Right cardiac atrium (tissue), 5 donors: ENCODE data around the gene PLCB1. TPM values are rescaled to one million over a fixed set of nuclear protein-coding genes. Genes with fewer than 3 reads are reported as not detected.

Source experiments
- ATAC-seq, 2 donors: fragments of 200-7000 bp; cut with Tn5 transposase; one replicate each; pipeline versions ENCODE4 v1.8.0 to v1.9.1; 2020; ENCODE audit warnings: moderate library complexity in 2 of 2, mild to moderate bottlenecking in 1 of 2
- DNase-seq, 3 donors: peaks; one replicate each; pipeline ENCODE4 v3.0.0-alpha.2; 2020
- H3K27ac ChIP-seq: one replicate; pipeline ENCODE4 v1.5.1; 2013; ENCODE audit warnings: mild to moderate bottlenecking, low read length, control low read depth, moderate library complexity
- H3K27me3 ChIP-seq: one replicate; pipeline ENCODE4 v1.6.1; 2013; ENCODE audit not compliant: control insufficient read depth, insufficient read depth
- H3K4me1 ChIP-seq: one replicate; pipeline ENCODE4 v1.6.1; 2013; ENCODE audit warnings: low read length; ENCODE audit not compliant: control insufficient read depth, insufficient read depth
- H3K4me3 ChIP-seq: one replicate; pipeline ENCODE4 v1.5.1; 2013; ENCODE audit warnings: low read length, control low read depth
- H3K9me3 ChIP-seq: one replicate; pipeline ENCODE4 v1.6.1; 2013; ENCODE audit warnings: low read length; ENCODE audit not compliant: control insufficient read depth
- WGBS: extraction: QIAGEN DNeasy Blood & Tissue Kit; methylation state at CpG from one replicate; pipeline ENCODE4 v1.1.7; 2013; 5-methylcytosine and 5-hydroxymethylcytosine counted together
- intact Hi-C, 4 donors: fragments of 100-400 bp; cut with DNase I; formaldehyde crosslinking; loops; one replicate each; pipeline versions ENCODE4 v1.11.0 to v1.14.0; 2022 to 2023
- polyA plus RNA-seq: library from polyadenylated mRNA; stranded (reverse); fragments of 200-250 nt; gene quantifications from one replicate; pipeline ENCODE4 v1.2.3, GENCODE V29; 2013
- total RNA-seq, 4 donors: library from RNA; stranded (reverse); fragmentation: NEBNext Ultra II Directional; extraction: Animal tissue kit (Norgen Biotek cat#: 25700); gene quantifications; one replicate each; pipeline ENCODE4 v1.2.1, GENCODE V29; 2021
- donor health status: healthy with polysubstance abuse.
- donor health status: DM: no; HTN: yes; CAD: no.
- donor health status: DM: no; HTN: no; CAD: no.
- donor health status: DM: no; HTN: yes; CAD: no; lungs with severe emphysema.
- donor health status: DM: yes; HTN: yes; CAD: no.

Gene PLCB1
- total and polyA plus RNA-seq, 5 donors, result 7.6 to 20.3 (median 11.6) TPM

- ATAC-seq, result peak in 1 of 2 donors; percentile 29
These were observed 532.7 kb downstream of the PLCB1 start for GRCh38 chr20:8664778-8665177.

GRCh38 chr20:8667306-8667705 lies 535.2 kb downstream of the PLCB1 start:
- Histone ChIP-seq H3K4me3 (no peak overlapping the region), H3K9me3 (no peaks in the 10 kb centered on the region), H3K4me1 (peaks cover 7% of the 10 kb centered on the region), H3K27me3 (no peaks in the 10 kb centered on the region), H3K27ac (peak overlapping the region; percentile 43)
- peak; percentile 52 to 77 (median 63) for DNase-seq
- peak; percentile 84 to 93 for ATAC-seq
- intact Hi-C loops, result no loop called here
- WGBS, result 43% methylated on average over 3 of the region's 3 CpGs

More at GRCh38 chr20:8664778-8665177, 532.7 kb downstream of the PLCB1 start:
- Histone ChIP-seq H3K4me3 (no peak overlapping the region), H3K4me1 (peaks cover 5% of the 10 kb centered on the region), H3K27ac (no peak overlapping the region), H3K27me3 (no peaks in the 10 kb centered on the region), H3K9me3 (no peaks in the 10 kb centered on the region)
- DNase-seq, result no peak
- intact Hi-C loops, result no loop called here
- WGBS, result 57% methylated on average over 4 of the region's 4 CpGs

DNA sequence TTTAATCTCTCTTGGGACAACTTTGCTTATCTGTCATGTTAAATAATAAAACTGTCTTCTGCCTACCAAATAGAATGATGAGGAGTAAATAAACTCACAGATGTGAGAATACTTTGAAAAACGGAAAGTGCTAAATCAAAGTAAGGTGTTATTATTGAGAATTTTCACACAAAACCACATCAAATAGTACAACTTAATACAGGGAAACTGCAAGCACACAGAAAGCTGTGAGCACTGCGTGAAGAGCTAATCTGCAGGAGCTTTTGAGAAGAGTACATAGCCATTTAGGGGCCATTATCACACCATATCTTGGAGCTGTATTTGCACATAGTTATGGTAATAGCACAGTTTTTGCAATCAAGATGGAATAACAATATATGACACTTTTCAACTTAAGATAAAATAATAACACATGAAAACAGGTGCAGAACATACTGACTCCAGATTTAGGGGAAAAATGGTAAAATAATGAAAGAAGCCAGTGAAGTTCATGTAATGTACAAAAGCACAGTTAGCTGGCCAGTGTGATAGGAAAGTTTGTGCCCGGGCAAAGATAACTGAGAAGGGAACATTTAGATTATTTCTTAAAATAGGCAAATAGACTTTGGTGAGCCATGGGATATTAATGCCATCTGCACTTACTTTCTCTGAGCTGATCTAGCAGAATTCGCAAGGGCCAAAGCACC lies 538.3 kb downstream of the PLCB1 start:
- H3K9me3 ChIP-seq, result no peaks in the 10 kb centered on the region
- DNase-seq, result no peak
- 70% methylated on average over 4 of the region's 4 CpGs for WGBS
- H3K4me3 ChIP-seq, result no peak overlapping the region
- intact Hi-C loops, result no loop called here
- no peaks in the 10 kb centered on the region for H3K27me3 ChIP-seq
- peak overlapping the region; percentile 77 for H3K27ac ChIP-seq
- peaks cover 5% of the 10 kb centered on the region for H3K4me1 ChIP-seq
- ATAC-seq, result no peak

DNA sequence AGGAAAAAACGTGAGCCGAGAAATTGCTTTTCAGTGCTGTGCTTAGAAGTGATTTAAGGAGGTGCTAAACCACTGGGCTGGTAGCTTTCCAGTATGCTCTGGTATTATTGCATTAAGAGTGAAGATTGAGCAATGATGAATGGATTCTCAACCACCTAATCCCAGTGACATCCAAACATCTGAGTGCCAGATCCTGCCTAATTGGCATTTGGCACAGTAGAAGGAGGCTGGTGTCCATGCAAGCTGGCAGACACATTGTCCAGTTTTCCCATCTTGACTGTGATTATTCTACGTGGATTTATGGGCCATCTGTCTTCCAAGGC lies 538.8 kb downstream of the PLCB1 start:
- H3K9me3 ChIP-seq, result no peaks in the 10 kb centered on the region
- WGBS, result 60% methylated on average over 3 of the region's 3 CpGs
- DNase-seq, result no peak
- H3K4me1 ChIP-seq, result peaks cover 5% of the 10 kb centered on the region
- ATAC-seq, result peak; percentile 29 to 54
- H3K27ac ChIP-seq, result peak overlapping the region; percentile 77
- no peaks in the 10 kb centered on the region for H3K27me3 ChIP-seq
- intact Hi-C loops, result no loop called here
- no peak overlapping the region for H3K4me3 ChIP-seq

- Histone ChIP-seq H3K9me3 (no peaks in the 10 kb centered on the region), H3K27me3 (no peaks in the 10 kb centered on the region), H3K4me3 (no peak overlapping the region), H3K27ac (peak overlapping the region; percentile 83), H3K4me1 (peaks cover 5% of the 10 kb centered on the region)
- ATAC-seq (peak; percentile 39 to 70), DNase-seq (no peak)
- WGBS, result 55% methylated on average over 7 of the region's 7 CpGs
- intact Hi-C loops, result no loop called here
These were observed 539.4 kb downstream of the PLCB1 start for GRCh38 chr20:8671370-8671961.

GRCh38 chr20:8673116-8673515 lies 541.0 kb downstream of the PLCB1 start:
- no peaks in the 10 kb centered on the region for H3K27me3 ChIP-seq
- ATAC-seq (no peak), DNase-seq (no peak)
- intact Hi-C loops, result no loop called here
- no peak overlapping the region for H3K27ac ChIP-seq
- WGBS, result 96% methylated on average over 2 of the region's 2 CpGs
- no peak overlapping the region for H3K4me3 ChIP-seq
- no peaks in the 10 kb centered on the region for H3K9me3 ChIP-seq
- H3K4me1 ChIP-seq, result peaks cover 2% of the 10 kb centered on the region

GRCh38 chr20:8675896-8676295 lies 543.8 kb downstream of the PLCB1 start:
- no peak overlapping the region for H3K4me3 ChIP-seq
- DNase-seq (peak in 1 of 3 donors; percentile 38), ATAC-seq (no peak)
- WGBS, result 91% methylated on average over 10 of the region's 10 CpGs
- intact Hi-C loops, result no loop called here
- no peaks in the 10 kb centered on the region for H3K9me3 ChIP-seq
- H3K4me1 ChIP-seq, result peaks cover 2% of the 10 kb centered on the region
- H3K27me3 ChIP-seq, result no peaks in the 10 kb centered on the region
- H3K27ac ChIP-seq, result no peak overlapping the region

- H3K27ac ChIP-seq, result no peak overlapping the region
- WGBS, result 39% methylated on average over 5 of the region's 5 CpGs
- no peak for DNase-seq
- H3K4me1 ChIP-seq, result no peaks in the 10 kb centered on the region
- intact Hi-C loops, result no loop called here
- no peak overlapping the region for H3K4me3 ChIP-seq
- no peaks in the 10 kb centered on the region for H3K9me3 ChIP-seq
- H3K27me3 ChIP-seq, result no peaks in the 10 kb centered on the region
- peak; percentile 16 to 67 for ATAC-seq
These were observed 546.2 kb downstream of the PLCB1 start for GRCh38 chr20:8678098-8678776.

DNA sequence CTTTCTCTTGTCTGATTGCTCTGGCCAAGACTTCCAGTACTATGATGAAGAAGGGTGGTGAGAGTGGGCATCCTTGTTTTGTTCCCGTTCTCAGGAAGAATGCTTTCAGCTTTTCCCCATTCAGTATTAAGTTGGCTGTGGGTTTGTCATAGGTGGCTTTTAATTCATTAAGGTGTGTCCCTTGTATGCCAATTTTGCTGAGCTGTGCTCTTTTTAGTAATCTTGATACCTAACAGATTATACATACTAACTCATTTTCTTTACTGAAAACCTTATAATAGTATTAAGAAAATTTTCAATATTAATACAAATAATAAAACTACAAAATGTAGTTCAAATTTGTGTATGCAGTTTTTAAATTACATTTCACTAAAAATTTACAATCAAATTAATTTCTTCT lies 557.3 kb downstream of the PLCB1 start:
- Histone ChIP-seq H3K27ac (no peak overlapping the region), H3K4me3 (no peak overlapping the region), H3K4me1 (no peaks in the 10 kb centered on the region), H3K27me3 (no peaks in the 10 kb centered on the region), H3K9me3 (peaks cover 2% of the 10 kb centered on the region)
- WGBS, result 100% methylated on average over 1 of the region's 1 CpG
- ATAC-seq (no peak), DNase-seq (no peak)
- intact Hi-C loops, result no loop called here

DNA sequence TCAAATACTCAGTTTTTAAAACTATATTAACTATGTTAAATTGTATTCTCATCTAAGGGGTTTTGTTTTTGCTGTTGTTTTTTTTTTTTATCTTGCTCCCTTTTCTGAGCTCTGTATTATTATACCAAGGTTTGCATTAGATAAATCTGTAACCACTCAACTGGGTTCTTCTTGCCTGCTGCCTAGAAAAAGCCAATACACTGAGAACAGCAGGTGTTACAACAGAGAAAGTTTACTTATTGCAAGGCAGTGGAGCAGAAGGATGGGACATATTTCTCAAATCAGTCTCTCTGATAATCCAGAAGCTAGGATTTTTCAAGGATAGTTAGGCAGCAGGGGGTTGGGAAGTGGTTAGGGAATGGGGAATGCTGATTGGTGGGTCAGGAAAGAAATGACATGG lies 558.0 kb downstream of the PLCB1 start:
- no peak for ATAC-seq
- no peaks in the 10 kb centered on the region for H3K27me3 ChIP-seq
- no peak for DNase-seq
- peaks cover 2% of the 10 kb centered on the region for H3K9me3 ChIP-seq
- intact Hi-C loops, result no loop called here
- no peaks in the 10 kb centered on the region for H3K4me1 ChIP-seq
- no peak overlapping the region for H3K27ac ChIP-seq
- H3K4me3 ChIP-seq, result no peak overlapping the region

- H3K27me3 ChIP-seq, result no peaks in the 10 kb centered on the region
- no peak for DNase-seq
- intact Hi-C loops, result no loop called here
- peaks cover 2% of the 10 kb centered on the region for H3K9me3 ChIP-seq
- H3K4me1 ChIP-seq, result no peaks in the 10 kb centered on the region
- H3K27ac ChIP-seq, result no peak overlapping the region
- no peak overlapping the region for H3K4me3 ChIP-seq
- ATAC-seq, result no peak
- 86% methylated on average over 2 of the region's 2 CpGs for WGBS
These were observed 561.6 kb downstream of the PLCB1 start for GRCh38 chr20:8693709-8694108.
